Cortex of kidney (tissue), 1 donor: ENCODE data around the gene GLIS1.

Experiments used
- DNase-seq: peaks from one replicate; lab custom pipeline; 2025; lab: John Stamatoyannopoulos, UW

Gene GLIS1

DNA sequence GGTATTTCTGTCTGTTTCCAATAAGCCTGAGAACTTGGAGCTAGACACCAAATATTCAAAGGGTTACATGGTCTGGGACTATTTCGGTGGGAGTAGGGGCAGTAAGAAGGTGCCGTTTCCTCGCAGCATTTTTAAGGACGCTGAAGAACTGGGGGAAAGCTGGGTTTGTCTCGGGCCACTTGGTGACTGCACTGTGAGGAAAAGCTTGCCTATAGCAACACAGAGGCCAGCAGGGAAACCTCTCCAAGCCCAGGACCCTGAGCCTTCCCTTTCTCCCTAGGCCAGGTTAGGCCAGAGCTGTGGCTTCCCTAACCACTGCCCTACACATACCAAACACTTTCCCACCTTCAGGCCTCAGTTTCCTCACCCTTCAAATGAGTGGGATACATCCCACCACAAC lies 3.3 kb downstream of the GLIS1 start:
- no peak for DNase-seq

DNA sequence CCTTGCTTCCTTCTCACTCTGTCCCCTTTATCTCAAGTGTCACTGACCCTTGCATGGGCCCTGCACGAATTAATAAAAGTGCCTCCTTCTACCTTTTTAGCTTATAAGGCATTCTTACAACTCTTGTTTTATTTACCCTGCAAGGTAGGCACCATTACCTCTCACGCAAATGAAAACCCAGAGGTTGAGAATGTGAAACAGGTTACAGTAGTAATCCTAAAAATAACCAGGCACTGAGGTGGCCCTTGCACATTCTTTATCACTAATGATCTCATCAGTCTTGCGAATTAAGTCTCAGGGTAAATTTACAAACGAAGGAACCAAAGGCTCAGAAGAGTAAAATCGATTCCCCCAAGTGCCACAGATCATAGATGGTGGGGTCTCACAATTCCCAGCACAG lies 3.7 kb downstream of the GLIS1 start:
- no peak for DNase-seq

DNA sequence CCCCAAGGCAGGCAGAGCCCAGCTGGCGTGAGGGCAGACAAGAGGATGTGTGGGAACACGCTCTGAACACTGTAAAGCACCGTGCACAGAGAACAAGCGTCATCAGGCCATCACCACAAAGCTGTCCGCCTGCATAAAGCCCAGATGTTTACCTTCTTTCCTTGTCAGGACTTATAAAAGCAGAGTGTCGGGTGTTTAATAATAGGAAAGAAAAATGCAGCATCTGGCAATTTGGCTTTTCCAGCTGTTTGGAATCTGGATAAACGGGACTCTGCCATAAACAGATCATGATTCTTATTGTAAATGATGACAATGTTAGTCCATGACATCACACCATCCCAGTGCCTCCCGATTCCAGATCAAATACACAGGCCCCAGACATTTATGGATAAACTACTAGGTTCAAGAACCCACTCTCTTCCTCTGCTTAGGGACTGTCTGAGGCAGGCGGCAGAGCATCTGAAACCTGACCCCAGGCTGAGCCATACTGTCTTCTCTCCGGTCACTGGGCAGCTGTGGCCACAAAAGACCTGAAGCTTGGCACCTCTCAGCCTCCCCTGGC lies 4.2 kb downstream of the GLIS1 start:
- no peak for DNase-seq

DNA sequence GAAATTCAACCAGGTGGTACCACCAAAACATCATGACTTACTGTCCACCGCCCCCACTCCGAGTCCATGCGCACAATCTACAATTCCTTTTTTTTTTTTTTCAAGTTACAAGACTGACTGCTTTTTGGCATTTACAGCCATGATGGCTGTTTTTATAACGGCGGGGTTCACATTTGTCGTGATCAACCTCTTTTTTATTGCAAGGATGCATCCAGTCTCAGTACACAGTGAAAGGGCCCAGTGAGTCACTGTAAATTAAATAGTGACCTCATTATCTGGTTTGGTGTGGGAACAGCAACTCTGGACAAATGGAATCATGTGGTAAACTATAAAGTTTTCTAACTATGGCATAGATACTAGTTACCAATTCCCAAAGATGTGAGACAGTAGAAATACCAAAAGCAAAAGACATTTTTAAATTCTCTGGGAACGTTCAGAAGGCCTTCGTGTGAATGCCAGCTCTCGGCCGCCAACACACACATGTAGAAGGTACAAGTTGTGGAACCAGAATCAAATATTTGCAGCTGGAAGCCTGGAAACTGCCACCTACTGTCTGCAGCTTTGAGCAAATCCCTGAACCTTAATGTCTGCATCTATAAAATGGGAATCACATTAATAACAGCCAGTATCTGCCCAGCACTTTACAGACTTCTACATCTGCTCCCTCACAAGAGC lies 4.9 kb downstream of the GLIS1 start:
- DNase-seq = no peak

DNA sequence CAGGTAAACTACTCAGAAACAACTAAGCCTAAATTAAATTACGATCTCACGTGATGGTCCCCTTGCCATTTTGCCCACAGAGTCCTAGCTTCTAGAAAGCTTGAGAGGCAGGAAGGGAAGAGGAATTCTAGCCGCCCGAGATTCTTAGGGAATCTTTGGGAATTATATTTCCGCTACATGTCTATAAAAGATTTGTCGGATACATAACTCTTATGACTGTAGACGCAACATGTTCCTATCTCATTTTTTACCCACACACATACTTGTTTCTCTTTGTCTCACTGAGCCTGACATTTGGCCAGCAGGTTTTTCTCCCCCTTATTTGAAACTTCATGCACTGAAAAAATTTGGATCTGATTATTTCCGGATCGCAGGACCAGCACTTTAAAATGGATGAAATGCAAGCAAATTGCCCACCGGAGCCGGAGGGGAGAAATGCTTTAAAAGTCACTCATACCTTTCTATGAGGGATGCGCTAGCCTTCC lies 5.5 kb downstream of the GLIS1 start:
- no peak for DNase-seq

DNA sequence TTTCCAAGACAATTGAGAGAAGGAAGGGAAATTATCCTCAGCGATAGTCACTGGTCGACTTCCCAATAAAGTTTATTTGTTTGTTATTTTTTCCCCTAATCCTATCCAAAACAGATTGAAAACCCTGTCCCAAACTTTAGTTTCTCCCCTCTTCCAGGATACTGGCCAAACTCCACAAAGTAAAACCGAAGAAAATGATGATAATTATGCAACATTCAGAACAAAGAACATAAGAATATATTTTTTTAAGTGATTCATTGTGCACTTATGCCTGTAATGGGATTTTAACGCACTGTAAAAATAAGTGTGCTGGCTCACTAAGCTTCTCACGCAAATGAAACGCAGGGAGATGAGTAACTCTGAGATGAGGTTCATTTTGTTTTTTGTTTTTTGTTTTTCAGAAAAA lies 6.0 kb downstream of the GLIS1 start:
- DNase-seq = no peak

DNA sequence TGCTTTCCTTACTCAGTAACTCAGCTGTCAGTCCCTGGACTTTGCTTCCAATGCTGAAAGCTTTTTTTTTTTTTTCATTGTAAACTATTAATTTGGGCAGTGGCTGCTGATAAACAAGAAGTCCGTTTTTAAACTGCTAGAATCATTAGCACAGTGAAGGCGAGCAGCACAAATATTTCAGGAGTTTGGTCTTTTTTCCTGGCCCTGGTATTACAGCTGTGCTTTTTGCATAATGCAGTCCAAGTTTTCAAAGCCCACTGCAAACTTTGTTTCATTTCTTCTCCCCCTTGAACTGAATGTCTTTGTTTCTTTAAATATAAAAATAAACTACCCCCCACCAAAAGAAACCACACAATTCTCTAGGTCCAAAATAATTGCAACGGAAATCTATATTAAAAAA lies 6.6 kb downstream of the GLIS1 start:
- DNase-seq = no peak

DNA sequence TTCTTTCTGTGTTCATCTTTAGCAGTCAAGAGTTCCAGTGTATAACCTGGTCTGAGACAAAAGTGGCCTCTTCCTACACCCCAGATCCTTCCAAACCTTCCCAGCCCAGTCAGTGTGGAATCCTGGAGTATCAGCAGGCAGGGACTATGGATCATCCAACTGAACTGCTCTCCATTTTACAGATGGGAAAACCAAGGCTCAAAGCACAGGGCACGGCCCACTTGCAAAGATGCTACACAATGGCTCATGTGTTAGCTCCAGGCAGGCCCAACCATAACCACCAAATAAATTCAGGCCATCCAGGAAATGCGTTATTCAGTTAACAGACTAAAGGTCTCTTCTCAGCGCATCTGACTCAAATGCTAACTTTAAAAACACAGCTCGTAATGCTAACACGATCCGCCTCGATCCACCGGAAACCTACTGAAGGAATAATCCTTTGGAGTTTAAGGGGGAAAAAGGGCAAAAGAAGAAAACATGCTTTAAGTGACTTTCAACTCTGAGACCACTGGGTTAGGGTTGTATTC lies 7.1 kb downstream of the GLIS1 start:
- DNase-seq = no peak

DNA sequence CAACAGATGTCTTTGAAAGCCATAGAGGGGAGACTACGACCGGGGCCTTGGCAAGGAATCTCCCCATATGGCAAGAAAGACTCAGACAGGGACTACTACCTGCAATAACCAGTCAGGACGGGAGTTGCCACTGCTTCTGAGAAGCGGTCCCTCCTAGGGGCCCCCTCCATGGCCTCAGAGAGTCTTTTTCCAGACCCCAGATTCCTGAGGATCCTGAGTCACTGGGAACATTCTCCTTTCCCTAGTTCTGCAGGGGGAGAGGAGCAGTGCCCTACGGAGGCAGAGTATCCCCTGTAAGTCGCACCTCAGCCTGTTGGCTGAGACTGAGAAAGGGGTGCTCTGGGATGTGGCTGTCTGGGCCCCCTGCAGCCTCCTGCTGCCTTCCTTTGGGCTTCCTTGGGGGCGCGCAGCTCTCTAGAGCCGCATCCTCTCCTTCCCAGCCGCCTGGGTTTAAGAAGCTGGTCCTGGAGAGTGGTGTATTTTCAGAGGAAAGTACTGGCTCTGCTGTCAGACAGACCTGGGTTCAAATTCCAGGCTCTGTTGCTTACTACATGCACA lies 7.8 kb downstream of the GLIS1 start:
- DNase-seq = no peak

DNA sequence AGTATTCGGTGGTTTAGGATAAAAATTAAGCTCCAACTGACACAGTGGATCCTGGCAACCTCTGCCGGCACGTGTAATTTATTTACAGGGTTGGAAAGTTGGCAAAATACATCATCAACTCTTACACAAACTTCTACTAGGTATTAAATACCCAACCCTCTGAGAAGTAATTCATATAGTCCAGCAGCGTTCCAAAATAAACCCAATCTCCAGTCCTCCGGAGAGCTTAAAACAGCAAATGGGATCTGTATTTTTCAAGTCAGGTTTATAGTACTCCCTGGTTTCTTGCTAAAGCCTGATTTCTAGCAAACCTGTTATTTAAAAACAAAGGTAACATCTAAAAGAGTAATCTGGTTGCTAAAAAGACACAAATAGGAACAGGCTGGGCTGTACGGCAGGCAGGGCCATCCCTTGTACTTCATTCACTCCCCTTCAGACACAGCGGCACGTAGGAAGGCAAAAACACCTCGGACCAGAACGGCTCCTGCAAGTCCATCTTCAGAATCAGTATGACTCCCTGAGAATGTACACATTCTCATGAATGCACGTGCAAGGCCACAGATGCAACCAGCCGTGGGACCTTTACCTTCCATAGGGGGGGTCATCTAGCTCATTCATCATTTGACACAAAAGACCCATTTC lies 8.6 kb downstream of the GLIS1 start:
- DNase-seq = no peak

DNA sequence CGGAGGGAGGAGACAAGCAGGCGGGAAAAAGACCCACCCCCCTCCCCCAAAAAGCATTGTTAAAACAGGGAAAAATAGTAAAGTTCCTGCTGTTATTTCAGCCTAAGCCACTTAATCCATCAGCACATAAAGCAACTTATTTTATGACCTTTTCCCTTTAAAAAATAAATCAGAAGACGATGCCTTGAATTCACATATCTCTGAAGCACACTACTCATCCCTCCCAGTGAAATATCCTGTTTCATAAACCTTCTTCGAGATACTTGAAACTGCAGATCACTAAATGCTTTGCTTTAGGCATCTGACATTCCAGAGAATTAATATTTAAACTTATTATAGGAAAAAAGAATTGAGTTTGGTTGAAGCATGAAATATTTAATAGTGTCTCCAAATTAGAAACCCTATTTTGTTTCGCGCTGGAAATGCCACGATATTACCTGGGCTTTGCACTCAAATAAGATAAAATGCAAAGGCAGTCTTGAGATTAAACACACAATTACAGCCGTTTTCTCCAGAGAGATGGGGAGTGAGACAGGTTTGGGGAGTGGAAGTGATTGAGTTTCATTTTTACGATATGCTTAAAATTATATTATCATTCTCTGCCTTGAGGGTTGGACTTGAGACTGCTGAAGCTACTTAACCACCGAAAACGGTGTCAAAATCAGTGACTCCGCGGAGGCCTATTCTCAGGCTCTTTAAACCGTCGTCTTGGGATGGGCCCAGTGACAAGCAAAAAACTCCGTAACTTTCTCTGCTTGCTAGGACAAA lies 9.3 kb downstream of the GLIS1 start:
- no peak for DNase-seq

DNA sequence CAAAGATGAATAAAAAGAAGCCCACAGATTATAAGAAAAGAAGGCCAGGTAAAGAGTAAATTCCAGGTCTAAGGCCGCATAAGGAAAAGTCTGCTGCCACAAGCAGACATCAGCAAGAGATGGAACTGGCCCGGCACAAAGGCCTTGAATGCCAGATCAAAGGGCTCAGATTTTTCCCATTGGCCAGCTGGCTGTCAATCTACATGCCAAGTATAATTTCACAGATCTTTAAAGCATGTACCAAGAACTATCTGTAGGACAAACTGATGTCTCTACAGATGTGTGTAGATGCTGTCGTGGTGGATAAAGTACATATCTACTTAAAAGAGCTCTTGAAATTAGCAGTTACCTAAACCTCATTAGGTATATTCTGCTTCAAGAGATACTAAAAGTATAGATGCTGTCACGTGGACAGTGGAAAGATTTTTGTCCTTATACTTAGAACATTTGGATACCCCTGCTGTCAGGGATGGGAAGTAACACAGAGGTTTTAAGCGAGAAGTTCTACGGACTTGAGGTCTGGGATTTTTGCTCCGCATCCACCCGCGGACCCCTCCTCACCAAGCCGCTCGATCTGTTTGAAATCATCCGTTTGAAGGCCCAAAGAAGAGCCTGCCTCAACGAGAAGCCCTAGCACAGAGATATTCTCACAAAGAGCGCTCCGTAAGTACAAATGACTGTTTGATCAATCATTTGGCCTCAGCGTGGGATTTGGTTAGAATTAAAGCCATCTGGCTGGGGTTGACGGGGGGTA lies 10.1 kb downstream of the GLIS1 start:
- DNase-seq = no peak

DNA sequence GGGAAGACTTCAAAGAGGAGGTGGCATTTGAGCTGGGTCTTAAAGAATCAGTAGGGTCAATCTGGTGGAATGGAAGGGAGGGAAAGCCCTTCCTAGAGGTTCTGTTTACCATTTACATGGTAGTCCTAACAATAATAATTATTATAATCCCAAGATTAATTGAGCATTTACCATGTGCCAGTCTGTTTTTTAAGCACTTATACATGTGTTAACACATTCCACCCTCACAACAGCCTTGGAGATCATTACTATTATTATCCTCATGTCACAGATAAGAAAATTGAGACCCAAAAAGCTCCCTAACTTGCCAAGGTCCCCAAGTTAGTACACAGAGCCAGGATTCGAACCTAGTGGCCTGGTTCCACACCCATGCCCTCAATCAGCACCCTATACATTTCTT lies 10.8 kb downstream of the GLIS1 start:
- no peak for DNase-seq

DNA sequence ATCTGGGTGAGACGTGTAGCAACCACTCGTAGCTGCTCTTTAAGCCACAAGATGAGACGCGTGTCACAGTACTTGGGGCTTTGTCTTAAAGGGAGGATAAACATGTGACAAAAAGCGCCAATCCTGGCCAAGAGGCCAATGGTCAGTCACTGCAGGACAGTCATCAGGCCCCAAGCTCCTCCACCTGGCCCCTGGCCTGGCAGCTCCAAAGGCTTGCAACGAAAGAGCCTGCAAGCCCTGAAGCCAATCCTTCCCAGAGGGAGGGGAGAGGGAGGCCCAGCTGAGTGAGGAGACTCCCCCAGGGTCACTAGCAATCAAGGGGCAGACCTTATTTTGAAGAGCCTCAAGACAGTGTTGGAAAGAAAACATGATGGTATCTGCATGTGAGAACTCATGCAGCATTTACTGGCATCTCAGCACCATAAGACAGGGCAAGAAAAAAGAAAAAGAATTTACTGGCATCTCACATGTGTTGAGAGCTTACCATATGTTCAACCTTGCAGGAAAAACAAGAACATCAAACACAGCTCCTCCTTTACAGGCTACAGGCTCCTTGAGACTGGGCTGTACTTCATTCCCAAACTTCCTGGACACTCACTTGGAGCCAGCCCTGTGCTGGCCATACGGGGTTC lies 11.4 kb downstream of the GLIS1 start:
- no peak for DNase-seq

DNA sequence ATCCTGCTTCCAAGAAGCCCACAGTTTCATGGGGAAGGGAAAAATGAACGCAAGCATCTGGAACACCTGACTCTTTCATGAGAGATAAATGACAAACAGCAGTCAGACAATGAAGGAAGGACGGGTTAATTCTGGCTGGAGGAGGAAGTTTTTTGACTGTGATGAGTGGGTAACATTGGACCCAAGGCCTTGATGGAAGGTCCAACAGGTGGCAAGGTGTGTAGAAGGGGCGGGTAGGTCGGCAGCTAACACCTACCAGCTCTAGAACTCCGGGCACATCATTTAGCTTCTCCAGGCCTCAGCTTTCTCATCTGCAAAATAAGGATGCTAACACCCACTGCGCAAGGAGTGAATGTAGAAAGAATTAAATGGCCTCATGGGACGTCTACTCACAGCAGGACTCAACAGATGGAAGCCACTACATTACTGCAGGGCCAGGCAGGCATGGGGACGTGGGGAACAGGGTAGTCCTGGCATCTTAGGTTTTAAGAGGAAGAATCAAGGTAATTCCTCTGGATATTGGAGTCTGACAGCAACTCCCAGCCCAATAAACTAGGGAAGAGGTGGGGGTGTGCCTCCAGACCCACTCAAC lies 12.9 kb downstream of the GLIS1 start:
- DNase-seq = no peak

DNA sequence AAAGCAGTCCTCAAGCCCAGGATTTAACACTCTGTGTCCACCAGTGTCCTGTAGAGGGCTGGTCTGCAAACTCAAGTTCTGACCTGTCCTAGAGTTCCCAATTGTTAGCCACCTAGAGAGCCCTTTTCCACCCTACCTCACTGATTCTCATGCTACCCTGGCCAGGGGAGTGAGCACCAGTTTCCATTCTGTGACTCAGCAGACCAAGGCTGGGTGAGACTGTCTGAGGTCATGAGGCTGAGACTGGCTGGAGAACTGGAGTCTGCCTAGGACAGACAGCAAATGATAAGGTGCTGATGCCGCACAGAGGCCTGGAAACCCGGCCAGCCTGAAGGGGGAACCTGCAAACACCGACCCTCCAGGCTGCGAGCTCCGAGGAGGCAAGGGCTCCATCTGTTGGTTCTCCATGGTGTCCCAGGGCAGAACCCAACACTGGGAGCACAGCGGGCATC lies 13.7 kb downstream of the GLIS1 start:
- no peak for DNase-seq

DNA sequence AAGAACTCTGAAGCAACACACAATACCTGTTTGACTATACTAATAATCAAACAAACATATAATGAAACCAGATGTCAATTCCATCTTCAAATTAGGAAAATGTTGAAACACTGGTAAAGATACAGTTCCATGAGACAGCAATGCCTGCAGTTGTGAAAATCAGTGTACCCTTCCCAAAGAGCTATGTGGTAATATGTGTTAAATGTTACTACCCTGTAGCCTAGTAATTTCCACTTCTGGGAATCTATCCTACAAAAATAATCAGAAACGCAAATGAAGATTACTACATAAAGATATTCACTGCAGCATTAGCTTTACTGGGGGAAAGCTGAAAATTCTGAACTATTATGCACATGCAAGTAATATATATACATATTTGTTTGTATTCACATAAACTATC lies 16.9 kb downstream of the GLIS1 start:
- DNase-seq = no peak

DNA sequence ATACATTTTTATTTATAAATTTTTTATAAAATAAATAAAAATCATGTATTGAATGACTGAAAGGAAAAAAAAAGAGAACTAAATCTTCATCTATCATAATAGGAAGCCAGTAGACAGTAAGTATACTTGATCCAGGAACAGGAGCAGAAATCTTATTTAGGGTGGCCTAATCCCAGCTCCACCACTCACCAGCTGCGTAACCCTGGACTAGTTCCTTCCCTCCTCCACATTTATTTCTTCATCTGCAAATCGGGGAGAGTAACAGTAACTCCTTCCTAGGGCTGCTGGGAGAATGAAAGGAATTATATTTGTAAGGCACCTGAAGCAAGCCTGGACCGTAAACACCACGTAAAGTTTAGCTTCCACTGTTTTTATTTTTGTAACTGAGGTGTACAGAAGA lies 17.9 kb downstream of the GLIS1 start:
- DNase-seq = no peak

DNA sequence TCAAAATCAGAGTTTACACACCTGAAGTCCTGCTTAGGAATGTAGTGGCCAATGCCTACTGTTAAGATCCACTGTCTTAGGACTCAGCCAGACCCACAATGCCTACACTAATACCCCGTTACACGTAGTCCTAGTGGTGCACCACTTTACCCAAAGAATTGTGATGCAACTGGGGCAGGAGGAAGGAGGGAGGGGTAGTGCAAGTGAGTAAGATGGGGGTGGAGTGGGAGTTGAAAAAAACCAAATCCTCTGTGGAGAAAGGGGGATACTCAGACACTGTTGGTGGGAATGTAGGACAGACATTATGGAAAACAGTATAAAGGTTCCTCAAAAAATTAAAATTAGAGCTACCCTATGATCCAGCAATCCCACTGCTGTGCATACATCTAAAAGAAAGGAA lies 19.5 kb downstream of the GLIS1 start:
- no peak for DNase-seq

DNA sequence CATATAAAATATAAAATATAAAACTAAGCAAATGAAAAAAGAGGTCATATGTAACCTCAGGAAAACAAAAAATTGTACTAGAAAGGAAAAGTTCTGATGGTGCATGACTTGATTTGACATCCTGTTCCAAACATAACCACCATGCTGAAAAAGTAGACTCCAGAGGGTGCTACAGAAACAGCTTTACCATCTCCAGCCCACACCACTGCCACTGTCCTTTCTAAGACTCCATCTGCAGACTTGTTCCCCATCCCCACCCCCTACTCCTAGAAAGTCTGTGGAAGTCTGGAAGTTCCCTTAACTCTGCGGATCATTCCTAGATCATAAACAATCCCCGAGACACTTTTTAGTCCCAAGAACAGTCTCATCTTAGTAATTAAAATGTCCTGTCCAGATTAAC lies 20.5 kb downstream of the GLIS1 start:
- no peak for DNase-seq
